HG02981 (cell line): ENCODE results near the gene TRABD2B.

Source experiments
- ATAC-seq: cut with Tn5 transposase; IDR thresholded peaks from one replicate; pipeline ENCODE4 v1.9.1; 2021; ENCODE audit warnings: mild to moderate bottlenecking, moderate library complexity; ENCODE audit not compliant: unreplicated experiment

TRABD2B gene

GRCh38 chr1:47764461-47765046 lies 232.6 kb downstream of the TRABD2B start:
- no peak for ATAC-seq

- no peak for ATAC-seq
Observed at GRCh38 chr1:47763591-47764171, 233.5 kb downstream of the TRABD2B start.

DNA sequence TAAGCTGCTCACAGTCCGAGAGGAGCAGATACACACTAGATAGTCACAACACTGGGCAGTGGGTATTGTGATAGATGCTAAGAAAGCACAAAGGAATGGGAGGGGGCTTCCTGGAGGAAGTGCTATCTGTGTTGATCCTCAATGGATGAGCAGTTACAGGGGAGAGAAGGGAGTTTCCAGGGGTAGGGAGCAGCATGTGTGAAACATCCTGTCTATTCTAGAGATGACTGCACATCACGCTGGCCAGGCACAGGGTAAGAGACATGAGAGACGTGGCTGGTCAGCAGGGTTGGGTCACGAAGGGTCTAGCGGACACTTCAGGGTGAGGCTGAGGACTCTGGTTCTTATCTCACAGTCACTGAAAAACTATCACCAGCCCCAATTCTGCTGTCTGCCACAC lies 235.2 kb downstream of the TRABD2B start:
- peak; percentile 45 for ATAC-seq

- ATAC-seq, result no peak
Observed at GRCh38 chr1:47761201-47761930, 235.8 kb downstream of the TRABD2B start.

- ATAC-seq, result no peak
Observed at GRCh38 chr1:47759936-47760629, 237.1 kb downstream of the TRABD2B start.

- ATAC-seq, result no peak
Observed at GRCh38 chr1:47759251-47759935, 237.8 kb downstream of the TRABD2B start.

DNA sequence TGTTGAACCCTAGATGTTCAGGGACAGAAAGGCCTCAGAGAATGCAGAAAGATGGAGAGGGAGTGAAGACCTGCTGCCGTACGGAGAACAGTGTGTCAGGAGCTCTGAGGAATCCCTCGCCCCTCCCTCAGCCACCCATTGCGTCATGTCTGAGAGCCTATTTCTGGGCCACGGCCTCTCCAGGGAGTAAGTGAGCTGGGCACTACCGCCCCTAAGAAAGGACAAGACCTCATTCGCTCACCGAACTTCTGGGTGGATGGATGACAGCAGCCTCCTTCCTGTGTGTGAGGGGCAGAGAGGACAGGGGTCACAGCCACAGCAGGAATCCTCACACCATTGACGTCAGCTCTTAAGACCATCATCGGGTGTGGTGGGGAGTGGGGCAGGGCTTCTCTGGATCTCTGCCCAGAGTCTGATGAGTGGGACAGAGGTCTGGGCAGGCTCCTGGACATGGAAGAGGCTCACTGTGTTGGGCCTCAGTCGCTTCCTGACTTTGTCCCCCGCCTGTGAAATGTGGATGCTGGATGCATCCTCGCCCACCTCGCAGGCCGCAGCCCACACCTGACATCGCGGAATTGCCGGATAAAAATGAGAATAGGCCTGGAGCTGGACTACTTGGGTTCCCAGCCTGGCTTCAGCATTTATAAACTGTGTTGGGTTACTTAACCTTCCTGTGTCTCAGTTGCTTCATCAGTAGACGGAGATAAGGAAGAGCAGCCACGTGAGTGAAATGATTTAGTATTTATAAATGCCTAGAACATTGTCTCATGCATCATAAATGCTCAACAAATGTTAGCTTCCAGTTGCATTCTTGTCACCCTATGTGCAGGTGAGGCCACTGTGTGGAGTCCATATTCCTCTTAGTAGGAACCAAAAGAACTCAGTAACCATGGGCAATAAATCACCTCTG lies 238.6 kb downstream of the TRABD2B start:
- ATAC-seq, result no peak

DNA sequence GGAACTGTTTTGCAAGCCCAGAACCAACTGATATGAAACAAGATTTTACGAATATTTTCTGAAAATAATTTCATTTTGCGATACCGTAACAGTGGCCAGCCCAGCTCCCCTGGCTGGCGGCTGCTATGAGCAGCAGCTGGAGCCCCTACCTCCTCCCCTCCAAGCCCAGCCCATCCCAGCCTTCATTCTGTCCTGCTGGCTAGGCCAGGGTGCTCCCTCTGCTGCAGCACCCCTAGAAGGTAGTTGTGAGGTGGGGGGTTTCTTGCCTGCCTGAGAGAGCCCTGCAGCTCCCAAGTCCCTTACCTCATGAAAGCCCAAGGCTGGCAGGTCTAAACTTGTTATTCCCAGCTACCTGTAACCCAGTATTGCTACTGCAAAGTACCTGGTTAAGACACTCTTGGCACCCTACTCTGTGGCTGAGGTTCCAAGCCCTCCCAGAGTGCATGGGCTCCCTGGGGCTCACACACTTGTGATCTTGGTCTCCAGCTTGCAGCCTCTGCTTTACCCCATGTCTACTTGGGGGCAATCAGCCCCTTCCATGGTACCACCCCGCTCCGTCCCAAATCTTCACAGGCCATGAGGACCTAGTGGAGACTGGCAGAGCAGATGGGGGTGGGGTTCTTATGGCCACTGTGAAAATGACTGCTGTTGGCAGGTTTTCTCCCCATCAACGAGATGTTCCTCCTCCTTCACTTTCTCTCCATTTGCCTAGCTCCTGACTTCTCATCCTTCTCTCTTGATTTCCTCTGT lies 239.8 kb downstream of the TRABD2B start:
- ATAC-seq, result no peak

DNA sequence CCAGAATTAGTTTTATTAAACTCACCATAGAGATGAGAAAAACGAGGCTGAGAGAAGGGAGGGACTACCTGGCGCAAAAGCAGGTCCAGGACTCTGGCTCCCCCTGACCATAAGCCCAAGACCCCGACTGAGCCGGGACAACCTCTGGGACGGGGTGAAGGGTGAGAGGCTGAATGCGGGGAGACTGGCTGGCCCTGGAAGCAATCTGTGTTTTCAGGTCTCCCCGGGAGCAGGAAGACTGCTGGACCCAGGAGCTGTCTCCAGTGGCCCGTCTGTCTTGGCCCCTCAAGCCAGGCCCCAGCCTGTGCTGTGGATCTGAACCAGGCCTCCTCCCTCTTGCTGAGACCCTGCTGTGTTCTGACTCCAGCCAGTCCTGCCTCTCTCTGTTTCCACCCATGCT lies 240.8 kb downstream of the TRABD2B start:
- ATAC-seq, result no peak

DNA sequence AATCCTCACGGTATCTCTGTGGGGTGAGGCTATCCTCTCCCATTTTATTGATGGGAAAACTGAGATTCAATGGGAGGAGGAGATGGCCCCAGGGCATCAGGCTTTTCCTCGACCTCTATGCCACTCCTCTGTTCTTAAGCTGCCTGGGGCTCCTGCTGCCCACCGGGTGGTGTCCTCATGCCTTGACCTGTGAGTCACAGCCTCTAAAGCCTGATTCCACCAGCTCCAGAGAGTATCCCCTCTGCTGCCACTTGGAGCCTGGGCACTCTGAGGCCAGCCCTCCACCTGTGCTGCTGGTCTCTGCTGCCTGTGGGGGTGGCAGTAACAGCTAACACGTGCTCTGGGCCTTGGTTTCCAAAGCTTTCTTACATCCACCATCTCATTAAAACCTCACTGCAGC lies 241.2 kb downstream of the TRABD2B start:
- ATAC-seq, result no peak

DNA sequence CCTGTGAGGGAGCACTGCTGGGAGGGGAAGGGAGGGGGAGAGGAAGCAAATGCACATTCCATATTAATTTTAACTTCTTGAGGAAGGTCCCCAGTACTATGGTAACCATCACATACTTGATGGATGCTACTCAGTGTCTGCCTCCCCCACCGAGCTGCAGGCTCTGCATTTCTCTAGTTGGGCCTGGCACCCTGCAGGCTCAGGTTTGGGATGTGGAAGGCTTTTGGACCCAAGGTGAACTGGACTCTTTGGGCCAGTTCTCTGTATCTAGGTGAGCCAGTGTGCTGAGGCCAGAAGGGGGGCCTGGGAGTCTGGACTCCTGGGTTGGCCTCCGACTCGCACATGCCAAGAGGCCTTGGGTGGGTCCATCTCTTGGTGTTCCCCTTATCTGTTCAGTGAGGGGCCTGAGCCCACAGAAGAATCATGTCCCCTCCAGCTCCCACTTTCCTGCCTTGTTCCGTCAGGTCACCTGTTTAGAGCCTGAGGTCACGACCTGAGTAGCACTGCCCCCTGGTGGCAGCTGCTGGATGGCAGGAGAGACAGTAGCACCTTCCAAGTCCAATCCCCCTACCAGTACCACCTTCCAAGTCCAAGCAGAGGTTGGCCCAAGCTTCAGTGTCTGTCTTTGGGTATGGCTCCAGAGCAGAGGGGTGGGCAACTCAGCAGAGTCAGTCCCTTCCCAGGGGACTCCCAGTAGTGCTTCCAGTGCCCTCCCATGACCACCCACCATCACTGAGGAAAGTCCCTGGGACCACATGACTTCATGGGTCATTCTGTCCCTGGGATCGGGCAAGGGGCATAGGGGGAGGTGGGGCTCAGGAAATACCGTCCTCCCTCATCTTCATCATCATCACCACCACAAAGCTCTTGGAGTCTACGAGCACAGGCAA lies 241.8 kb downstream of the TRABD2B start:
- peak; percentile 60 for ATAC-seq

DNA sequence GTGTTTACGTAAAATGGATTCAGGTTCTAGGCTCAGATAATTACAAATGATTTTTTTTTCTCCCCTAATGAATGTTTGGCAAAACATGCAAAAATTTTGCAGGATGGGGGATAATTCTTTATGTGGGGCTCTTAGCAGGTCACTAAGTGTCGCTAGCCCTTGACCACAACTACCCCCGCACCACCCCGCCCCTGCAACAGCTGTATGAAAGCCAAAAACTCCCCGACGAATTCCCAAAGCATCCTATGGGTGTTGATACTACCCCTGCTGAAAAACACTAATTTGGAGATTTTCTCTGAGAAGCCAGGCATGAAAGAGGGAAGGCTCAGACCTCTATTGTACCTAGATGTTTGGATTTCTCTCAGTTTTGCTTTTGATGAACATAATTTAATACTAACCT lies 243.0 kb downstream of the TRABD2B start:
- ATAC-seq, result no peak

DNA sequence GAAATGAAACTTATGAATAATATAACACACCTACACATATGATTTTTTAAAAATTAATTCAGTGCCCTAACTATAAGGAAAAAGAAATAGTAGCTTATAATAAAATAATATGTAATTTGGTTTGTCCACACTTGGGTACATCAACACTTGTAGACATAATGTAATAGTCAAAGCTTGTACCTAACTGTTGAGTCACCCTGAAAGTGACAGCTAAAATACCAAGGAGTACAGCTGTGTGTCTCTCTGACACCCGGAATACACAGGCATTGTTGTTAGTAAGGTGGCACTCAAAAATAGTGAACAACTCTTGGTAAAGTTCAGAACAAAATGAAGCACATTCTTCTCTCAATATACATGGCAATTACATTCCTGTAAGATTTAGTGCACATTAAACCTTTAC lies 243.4 kb downstream of the TRABD2B start:
- no peak for ATAC-seq

DNA sequence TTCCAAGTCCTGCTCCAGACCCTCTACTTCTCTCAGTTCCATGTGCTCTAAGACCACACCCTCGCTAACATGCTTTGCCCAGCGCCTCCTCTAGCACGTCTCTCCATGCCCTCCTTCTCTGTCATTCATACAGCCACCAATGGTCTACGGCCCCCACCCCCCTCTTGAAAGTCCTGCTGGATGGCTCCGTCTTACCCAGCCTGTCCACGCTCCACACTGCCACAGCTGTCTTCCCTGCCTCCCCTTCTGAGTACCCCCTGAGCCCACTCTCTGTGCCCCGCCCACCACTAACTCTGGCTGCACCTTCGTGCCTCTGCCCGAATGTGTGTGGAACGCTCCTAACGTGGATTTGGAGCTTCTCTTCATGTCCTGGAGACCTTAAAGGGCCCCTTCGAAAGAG lies 244.6 kb downstream of the TRABD2B start:
- no peak for ATAC-seq

- ATAC-seq, result no peak
Observed at GRCh38 chr1:47751996-47752451, 245.2 kb downstream of the TRABD2B start.

DNA sequence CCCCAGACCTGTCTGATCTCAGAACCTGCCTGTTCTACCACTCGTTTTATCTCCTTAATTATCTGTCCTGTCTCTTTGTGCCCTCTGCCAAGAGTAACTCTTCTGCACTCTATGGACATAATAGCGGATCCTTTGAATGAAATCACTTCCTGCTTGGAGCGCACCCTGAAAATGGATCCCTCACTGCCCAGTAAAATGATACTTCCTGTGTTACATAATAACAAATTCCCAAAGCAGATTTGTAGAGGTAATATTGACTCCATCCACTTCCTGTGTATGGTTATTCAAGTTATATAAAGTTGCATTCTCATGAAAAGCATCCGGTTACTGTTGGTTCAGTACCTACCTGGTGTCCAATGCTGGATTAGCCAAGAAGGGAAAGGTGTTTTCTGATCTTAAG lies 246.0 kb downstream of the TRABD2B start:
- ATAC-seq, result no peak

DNA sequence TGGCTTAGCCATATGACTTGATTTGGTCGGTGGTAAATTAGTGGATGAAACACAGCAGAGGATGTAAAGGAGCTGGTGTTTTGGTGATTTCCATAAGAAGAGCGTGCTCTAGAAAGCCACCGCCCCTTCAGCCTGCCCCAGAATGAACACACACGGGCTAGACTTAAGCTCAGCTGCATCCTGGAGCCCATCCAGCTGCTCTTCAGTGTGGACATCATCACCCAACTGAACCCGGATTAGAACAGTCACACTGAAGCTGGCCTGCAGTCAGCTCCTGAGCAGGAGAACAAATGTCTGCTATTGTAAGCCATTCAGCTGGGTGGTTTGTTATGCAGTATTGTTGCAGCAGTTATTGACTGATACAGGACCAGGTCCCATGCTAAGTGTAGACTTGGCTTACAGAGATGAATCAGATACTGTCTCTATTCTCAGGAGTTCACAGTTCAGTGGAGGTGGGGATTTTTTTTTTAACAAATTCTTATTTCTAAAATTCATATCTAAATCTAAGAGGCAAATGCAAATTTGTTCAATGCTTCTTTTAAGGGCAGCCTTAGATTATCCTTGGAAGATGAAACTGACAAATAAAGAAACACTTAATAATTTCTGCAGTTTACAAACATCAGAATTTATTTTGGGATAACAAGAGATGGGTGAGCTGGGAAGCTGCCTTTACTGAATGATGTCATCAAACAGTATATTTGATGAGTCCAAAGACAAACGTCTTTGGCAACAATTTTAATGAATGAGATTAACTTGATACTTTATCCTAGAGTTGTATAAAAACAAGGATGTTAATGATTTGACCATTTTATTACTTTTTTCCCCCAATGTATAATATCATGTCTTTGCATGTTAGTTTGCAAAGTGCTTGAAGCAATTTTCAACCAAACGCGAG lies 251.2 kb downstream of the TRABD2B start:
- ATAC-seq, result no peak
